Smooth muscle cell (in vitro differentiated cells): ENCODE data around the gene MRPL43. TPM values are rescaled to one million over a fixed set of nuclear protein-coding genes. Genes with fewer than 3 reads are reported as not detected.

Experiments used
- DNase-seq: peaks from one replicate; lab custom pipeline; 2025; ENCODE audit not compliant: unreplicated experiment; lab: John Stamatoyannopoulos, UW
- H2AFZ ChIP-seq: fragments of 200-600 bp; sonication (generic); 2 replicates; pipeline ENCODE4 v1.6.0; 2016; ENCODE audit warnings: antibody characterized with exemption, low read depth, mild to moderate bottlenecking
- H3F3A ChIP-seq: fragments of 200-600 bp; sonication (generic); 2 replicates; pipeline ENCODE4 v1.6.0; 2017; ENCODE audit warnings: antibody characterized with exemption, low read depth
- H3K27ac ChIP-seq: fragments of 200-600 bp; sonication (generic); 2 replicates; pipeline ENCODE4 v1.5.1; 2016; ENCODE audit warnings: low read depth, mild to moderate bottlenecking
- H3K27me3 ChIP-seq: fragments of 200-600 bp; sonication (generic); 2 replicates; pipeline ENCODE4 v1.6.1; 2016; ENCODE audit warnings: low read depth, mild to moderate bottlenecking
- H3K36me3 ChIP-seq: fragments of 200-600 bp; sonication (generic); 2 replicates; pipeline ENCODE4 v1.5.1; 2016; ENCODE audit warnings: low read depth
- H3K4me1 ChIP-seq: fragments of 200-600 bp; sonication (generic); 2 replicates; pipeline ENCODE4 v1.5.1; 2016; ENCODE audit warnings: low read depth
- H3K4me2 ChIP-seq: fragments of 200-600 bp; sonication (generic); 2 replicates; pipeline ENCODE4 v1.6.0; 2016; ENCODE audit warnings: mild to moderate bottlenecking
- H3K4me3 ChIP-seq: fragments of 200-600 bp; sonication (generic); 2 replicates; pipeline ENCODE4 v1.5.1; 2016; ENCODE audit warnings: mild to moderate bottlenecking
- H3K79me2 ChIP-seq: fragments of 200-600 bp; sonication (generic); 2 replicates; pipeline ENCODE4 v1.6.0; 2016; ENCODE audit warnings: low read depth, mild to moderate bottlenecking
- H3K9ac ChIP-seq: fragments of 200-600 bp; sonication (generic); 2 replicates; pipeline ENCODE4 v1.6.0; 2016; ENCODE audit warnings: low read depth
- H3K9me3 ChIP-seq: fragments of 200-600 bp; sonication (generic); replicated peaks from 2 replicates; pipeline ENCODE4 v1.5.1; 2016; ENCODE audit warnings: low read depth
- H4K20me1 ChIP-seq: fragments of 200-600 bp; sonication (generic); 2 replicates; pipeline ENCODE4 v1.6.0; 2016; ENCODE audit warnings: low read depth
- WGBS: methylation state at CpG from one replicate; pipeline ENCODE4 v1.1.7; 2016; ENCODE audit warnings: low lambda C conversion rate; 5-methylcytosine and 5-hydroxymethylcytosine counted together
- polyA plus RNA-seq: library from polyadenylated mRNA; unstranded; fragments of >200 nt; fragmentation: Nextera tagmentation; extraction: Ambion mirVana; gene quantifications from 2 replicates; pipeline ENCODE4 v1.2.1, GENCODE V29; 2016
- total RNA-seq: library from RNA; depleted of rRNA; stranded (reverse); fragments of >200 nt; gene quantifications from 2 replicates; pipeline ENCODE4 v1.2.3, GENCODE V29; 2014
- TF ChIP-seq, protein P1 (sequence below): fragments of 200-600 bp; sonication (generic); IDR thresholded peaks from 2 replicates; pipeline ENCODE4 v1.5.1; 2017; ENCODE audit warnings: borderline replicate concordance, mild to moderate bottlenecking, antibody characterized with exemption; ENCODE audit not compliant: insufficient read depth, poor library complexity, severe bottlenecking

Gene MRPL43
- total and polyA plus RNA-seq, 2 experiments from 2014 or later: 89.9 to 120 TPM

DNA sequence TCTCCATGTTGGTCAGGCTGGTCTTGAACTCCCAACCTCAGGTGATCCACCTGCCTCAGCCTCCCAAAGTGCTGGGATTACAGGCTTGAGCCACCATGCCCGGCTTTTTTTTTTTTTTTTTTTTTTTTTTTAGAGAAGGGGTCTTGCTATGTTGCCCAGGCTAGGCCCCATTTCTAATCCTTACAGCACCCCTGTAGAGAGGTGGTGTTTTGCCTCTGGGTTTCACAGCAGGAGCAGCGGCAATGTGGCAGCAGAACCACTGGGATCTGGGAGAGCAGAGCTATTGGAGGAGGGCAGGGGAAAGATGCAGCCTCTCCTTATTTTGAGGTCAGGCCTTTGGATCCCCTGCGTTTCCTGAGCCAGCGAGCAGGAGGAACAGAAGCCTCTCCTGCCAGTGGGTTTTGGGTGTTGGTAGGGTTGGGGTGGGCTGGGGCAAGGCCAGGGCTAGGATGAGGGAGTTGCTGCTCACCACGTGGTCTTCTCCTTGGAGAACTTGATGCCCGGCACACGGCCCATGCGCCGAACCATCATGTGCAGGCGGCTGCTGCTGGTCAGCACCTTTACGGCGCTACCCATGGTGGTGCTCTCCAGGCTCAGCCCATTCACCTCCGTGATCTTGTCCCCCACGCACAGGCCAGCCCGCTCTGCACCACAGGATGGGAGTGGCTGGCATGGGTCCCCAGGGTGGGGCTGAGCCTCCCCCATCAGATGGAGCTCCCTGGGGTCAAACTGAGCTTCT, 35.8 kb upstream of the MRPL43 start:
- Histone ChIP-seq H3K9ac (no peak overlapping the region), H3K79me2 (no peaks in the 10 kb centered on the region), H3K4me3 (no peak overlapping the region), H3K4me1 (peaks cover 6% of the 10 kb centered on the region), H3K27ac (no peak overlapping the region), H3K4me2 (no peak overlapping the region), H3K36me3 (no peaks in the 10 kb centered on the region), H3K27me3 (peaks cover 6% of the 10 kb centered on the region), H3F3A (peaks cover 2% of the 10 kb centered on the region), H2AFZ (no peak overlapping the region), H4K20me1 (no peaks in the 10 kb centered on the region), H3K9me3 (no peaks in the 10 kb centered on the region)
- TF ChIP-seq, protein P1, sequence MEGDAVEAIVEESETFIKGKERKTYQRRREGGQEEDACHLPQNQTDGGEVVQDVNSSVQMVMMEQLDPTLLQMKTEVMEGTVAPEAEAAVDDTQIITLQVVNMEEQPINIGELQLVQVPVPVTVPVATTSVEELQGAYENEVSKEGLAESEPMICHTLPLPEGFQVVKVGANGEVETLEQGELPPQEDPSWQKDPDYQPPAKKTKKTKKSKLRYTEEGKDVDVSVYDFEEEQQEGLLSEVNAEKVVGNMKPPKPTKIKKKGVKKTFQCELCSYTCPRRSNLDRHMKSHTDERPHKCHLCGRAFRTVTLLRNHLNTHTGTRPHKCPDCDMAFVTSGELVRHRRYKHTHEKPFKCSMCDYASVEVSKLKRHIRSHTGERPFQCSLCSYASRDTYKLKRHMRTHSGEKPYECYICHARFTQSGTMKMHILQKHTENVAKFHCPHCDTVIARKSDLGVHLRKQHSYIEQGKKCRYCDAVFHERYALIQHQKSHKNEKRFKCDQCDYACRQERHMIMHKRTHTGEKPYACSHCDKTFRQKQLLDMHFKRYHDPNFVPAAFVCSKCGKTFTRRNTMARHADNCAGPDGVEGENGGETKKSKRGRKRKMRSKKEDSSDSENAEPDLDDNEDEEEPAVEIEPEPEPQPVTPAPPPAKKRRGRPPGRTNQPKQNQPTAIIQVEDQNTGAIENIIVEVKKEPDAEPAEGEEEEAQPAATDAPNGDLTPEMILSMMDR: no peak
- WGBS: 93% methylated on average over 13 of the region's 15 CpGs
- DNase-seq: no peak

DNA sequence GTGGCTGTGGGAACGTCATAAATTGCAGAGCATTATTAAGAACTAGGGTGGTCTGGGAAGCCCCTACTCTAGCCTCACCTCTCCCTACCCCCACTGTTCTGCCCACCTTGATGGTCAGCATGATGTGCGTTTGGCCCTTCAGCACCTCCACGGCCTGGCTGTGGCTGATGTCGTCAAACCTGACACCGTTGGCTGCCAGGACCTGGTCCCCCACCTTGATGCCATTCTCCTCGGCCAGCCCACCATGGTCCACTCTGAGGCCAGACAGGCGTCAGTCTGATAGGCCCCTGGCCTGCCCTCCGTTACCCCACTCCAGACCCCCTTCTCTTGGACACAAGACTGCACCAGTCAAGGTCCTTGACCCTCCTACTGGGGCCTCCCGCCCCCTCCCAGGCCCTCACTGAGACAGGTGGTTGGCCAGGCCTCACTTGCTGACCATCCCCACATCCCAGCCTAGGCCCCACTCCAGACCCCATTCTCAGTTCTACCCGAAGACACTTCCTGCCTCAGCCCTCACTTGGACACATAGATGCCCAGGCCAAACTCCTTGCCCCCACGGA, 34.5 kb upstream of the MRPL43 start:
- no peak overlapping the region for H3K9ac ChIP-seq
- H3K27ac ChIP-seq: no peak overlapping the region
- TF ChIP-seq, protein P1: no peak
- no peak for DNase-seq
- H3K36me3 ChIP-seq: no peaks in the 10 kb centered on the region
- H3K27me3 ChIP-seq: peaks cover 20% of the 10 kb centered on the region
- H3K4me3 ChIP-seq: no peak overlapping the region
- no peaks in the 10 kb centered on the region for H3F3A ChIP-seq
- no peaks in the 10 kb centered on the region for H3K79me2 ChIP-seq
- no peaks in the 10 kb centered on the region for H4K20me1 ChIP-seq
- no peak overlapping the region for H2AFZ ChIP-seq
- no peaks in the 10 kb centered on the region for H3K9me3 ChIP-seq
- peaks cover 2% of the 10 kb centered on the region for H3K4me1 ChIP-seq
- H3K4me2 ChIP-seq: no peak overlapping the region
- WGBS: 91% methylated on average over 11 of the region's 11 CpGs

DNA sequence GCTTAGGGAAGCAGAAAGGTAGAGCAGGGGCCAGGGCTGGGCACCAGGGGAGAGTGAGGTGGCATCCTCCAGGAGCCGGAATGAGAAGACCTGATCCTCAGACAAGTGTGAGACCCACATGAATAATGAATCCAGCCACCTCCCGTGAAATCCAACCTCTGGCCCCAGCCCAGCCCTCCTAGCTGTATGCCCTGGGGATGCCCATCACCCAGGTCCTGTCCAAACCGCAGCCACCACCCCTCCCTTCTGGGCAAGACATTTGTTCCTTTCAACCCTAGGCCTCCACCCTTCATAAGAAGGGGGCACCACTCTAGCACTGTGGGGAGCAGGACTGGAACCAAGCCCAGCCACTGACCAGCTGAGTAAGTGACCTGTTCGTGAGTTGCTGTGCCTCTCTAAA, 33.9 kb upstream of the MRPL43 start:
- Histone ChIP-seq H3K9ac (no peak overlapping the region), H3K79me2 (no peaks in the 10 kb centered on the region), H3F3A (no peaks in the 10 kb centered on the region), H3K9me3 (no peaks in the 10 kb centered on the region), H4K20me1 (no peaks in the 10 kb centered on the region), H3K4me2 (no peak overlapping the region), H3K4me3 (no peak overlapping the region), H3K4me1 (no peaks in the 10 kb centered on the region), H3K27ac (no peak overlapping the region), H2AFZ (no peak overlapping the region), H3K36me3 (no peaks in the 10 kb centered on the region), H3K27me3 (peaks cover 25% of the 10 kb centered on the region)
- DNase-seq: no peak
- WGBS: 90% methylated on average over 4 of the region's 4 CpGs
- TF ChIP-seq, protein P1: no peak
